Neural cell (in vitro differentiated cells): Measurements from ENCODE around the gene RORC. TPM values are rescaled to one million over a fixed set of nuclear protein-coding genes. Genes with fewer than 3 reads are reported as not detected.

Experiments
- H2AFZ ChIP-seq: fragments of 200-600, 300-800 bp; sonication (generic), shearing (Covaris generic); 2 replicates; pipeline ENCODE4 v1.6.0; 2014; ENCODE audit warnings: low read depth, mild to moderate bottlenecking, antibody characterized with exemption, low read length, moderate library complexity
- H3F3A ChIP-seq: fragments of 200-600 bp; shearing (Covaris generic); 2 replicates; pipeline ENCODE4 v1.6.1; 2016; ENCODE audit warnings: mild to moderate bottlenecking, moderate library complexity, mixed read lengths, antibody characterized with exemption, low read length; ENCODE audit not compliant: insufficient read depth, poor library complexity, severe bottlenecking
- H3K27ac ChIP-seq: fragments of 200-600, 300-800 bp; sonication (generic), shearing (Covaris generic); 2 replicates; pipeline ENCODE4 v1.5.1; 2014; ENCODE audit warnings: mild to moderate bottlenecking, low read length, moderate library complexity
- H3K27me3 ChIP-seq: fragments of 300-800, 200-600 bp; sonication (generic), shearing (Covaris generic); 2 replicates; pipeline ENCODE4 v1.6.0; 2014; ENCODE audit warnings: mild to moderate bottlenecking, low read depth, low read length, moderate library complexity; ENCODE audit not compliant: insufficient read depth
- H3K36me3 ChIP-seq: fragments of 300-800, 200-600 bp; sonication (generic), shearing (Covaris generic); 2 replicates; pipeline ENCODE4 v1.5.1; 2014; ENCODE audit warnings: mild to moderate bottlenecking, antibody characterized with exemption, low read length, moderate library complexity; ENCODE audit not compliant: insufficient read depth
- H3K4me2 ChIP-seq: fragments of 300-800, 200-600 bp; sonication (generic), shearing (Covaris generic); 2 replicates; pipeline ENCODE4 v1.6.0; 2014; ENCODE audit warnings: mild to moderate bottlenecking, low read length
- H3K4me3 ChIP-seq: fragments of 300-800, 200-600 bp; sonication (generic), shearing (Covaris generic); 2 replicates; pipeline ENCODE4 v1.5.1; 2014; ENCODE audit warnings: mild to moderate bottlenecking, low read length, moderate library complexity
- H3K79me2 ChIP-seq: fragments of 200-600 bp; shearing (Covaris generic); replicated peaks from 2 replicates; pipeline ENCODE4 v1.6.0; 2014; ENCODE audit warnings: mild to moderate bottlenecking, low read length, moderate library complexity; ENCODE audit not compliant: insufficient read depth
- H3K9ac ChIP-seq: fragments of 300-800, 200-600 bp; sonication (generic), shearing (Covaris generic); 2 replicates; pipeline ENCODE4 v1.6.1; 2016; ENCODE audit warnings: mild to moderate bottlenecking, low read length, mixed read lengths
- H3K9me2 ChIP-seq: fragments of 200-600 bp; shearing (Covaris generic); 2 replicates; pipeline ENCODE4 v1.6.1; 2016; ENCODE audit warnings: mild to moderate bottlenecking, low read length, mixed read lengths; ENCODE audit not compliant: insufficient read depth
- H3K9me3 ChIP-seq: fragments of 200-600, 300-800 bp; sonication (generic), shearing (Covaris generic); 2 replicates; pipeline ENCODE4 v1.6.1; 2016; ENCODE audit warnings: mild to moderate bottlenecking, mixed run types, low read length, moderate library complexity, mixed read lengths
- H4K20me1 ChIP-seq: fragments of 200-600 bp; shearing (Covaris generic); 2 replicates; pipeline ENCODE4 v1.6.1; 2016; ENCODE audit warnings: mild to moderate bottlenecking, mixed run types; ENCODE audit not compliant: insufficient read depth
- EP300 ChIP-seq: fragments of 450-650 bp; conservative IDR thresholded peaks from 2 replicates; pipeline ENCODE4 v1.6.1; 2014; ENCODE audit warnings: antibody characterized with exemption, mild to moderate bottlenecking, moderate library complexity; ENCODE audit not compliant: poor library complexity, severe bottlenecking
- EZH2 ChIP-seq: fragments of 200-600, 300-800 bp; shearing (Covaris generic), sonication (generic); IDR thresholded peaks from 2 replicates; pipeline ENCODE4 v1.6.1; 2014; ENCODE audit warnings: antibody characterized with exemption, low read length, borderline replicate concordance, mild to moderate bottlenecking; ENCODE audit not compliant: insufficient read depth, poor library complexity, severe bottlenecking
- MXI1 ChIP-seq: fragments of 450-650 bp; conservative IDR thresholded peaks from 2 replicates; pipeline ENCODE4 v1.6.1; 2014; ENCODE audit warnings: antibody characterized with exemption, mild to moderate bottlenecking; ENCODE audit not compliant: poor library complexity, severe bottlenecking
- POLR2AphosphoS5 ChIP-seq: IDR thresholded peaks from 2 replicates; pipeline ENCODE4 v1.6.1; 2012
- RAD21 ChIP-seq: fragments of 450-650 bp; conservative IDR thresholded peaks from 2 replicates; pipeline ENCODE4 v1.6.1; 2014; ENCODE audit warnings: antibody characterized with exemption, mild to moderate bottlenecking, moderate library complexity
- SMC3 ChIP-seq: fragments of 450-650 bp; conservative IDR thresholded peaks from 2 replicates; pipeline ENCODE4 v1.6.1; 2014; ENCODE audit warnings: antibody characterized with exemption, mild to moderate bottlenecking, moderate library complexity; ENCODE audit not compliant: poor library complexity
- TAF1 ChIP-seq: IDR thresholded peaks from 2 replicates; pipeline ENCODE4 v1.6.1; 2012; ENCODE audit warnings: low read depth
- polyA plus RNA-seq: library from polyadenylated mRNA; depleted of rRNA; stranded (reverse); fragments of >200 nt; gene quantifications from 2 replicates; pipeline ENCODE4 v1.2.3, GENCODE V29; 2014
- TF ChIP-seq, protein P1 (sequence below): fragments of 450-650 bp; IDR thresholded peaks from 2 replicates; pipeline ENCODE4 v1.5.1; 2014; ENCODE audit warnings: antibody characterized with exemption, mild to moderate bottlenecking, moderate library complexity; ENCODE audit not compliant: poor library complexity, severe bottlenecking
- TF ChIP-seq, protein P2 (sequence below): IDR thresholded peaks from 2 replicates; pipeline ENCODE4 v1.6.1; 2012; ENCODE audit warnings: borderline replicate concordance

RORC gene
- polyA plus RNA-seq, 1 donor from 2014 or later = 0.45 TPM

DNA sequence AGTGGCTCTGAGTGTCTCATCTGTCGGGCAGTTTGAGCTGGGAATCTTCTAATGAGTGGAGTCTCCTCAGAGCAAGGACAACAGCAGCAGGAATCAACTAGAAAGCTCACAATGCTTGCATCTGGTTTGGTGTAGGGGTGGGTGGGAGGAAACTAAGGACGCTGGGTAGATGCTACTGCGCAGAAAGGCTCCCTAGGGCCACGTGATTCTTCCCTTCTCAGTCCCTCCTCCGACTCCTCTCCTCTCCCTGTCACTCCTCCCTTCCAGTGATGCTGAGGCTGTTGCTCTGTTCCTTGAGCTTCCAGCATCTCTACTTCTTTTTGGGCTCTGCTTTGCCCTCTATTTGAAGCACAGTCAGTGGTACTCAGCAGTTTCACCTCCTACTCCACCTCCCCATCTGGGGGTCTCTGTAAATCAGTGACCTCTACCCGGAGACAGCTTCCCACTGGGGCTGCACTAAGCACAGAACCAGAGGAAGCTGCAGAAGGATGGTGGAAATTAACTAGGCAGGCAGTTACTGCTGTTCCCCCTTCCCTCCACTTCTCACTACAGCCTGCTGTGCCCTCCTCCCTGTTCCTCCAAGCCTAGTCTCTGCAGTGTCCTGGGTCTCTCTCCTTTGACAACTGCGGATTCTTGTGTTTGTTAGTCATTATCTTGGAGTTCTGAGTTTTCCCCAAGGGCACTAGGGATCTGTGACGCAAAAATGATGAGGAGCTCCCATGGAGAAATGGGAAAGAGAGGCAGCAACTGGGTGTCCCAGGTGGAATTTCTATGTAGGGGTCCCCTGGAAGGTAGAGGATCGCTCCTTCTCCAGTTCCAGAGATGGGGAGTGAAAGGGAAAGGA, 32.2 kb downstream of the RORC start:
- no peaks in the 10 kb centered on the region for H3K36me3 ChIP-seq
- no peak overlapping the region for H2AFZ ChIP-seq
- no peaks in the 10 kb centered on the region for H3K9me2 ChIP-seq
- H3K9ac ChIP-seq = peak overlapping the region; percentile 50
- H3K4me3 ChIP-seq = peak overlapping the region; percentile 50
- H3K79me2 ChIP-seq = no peaks in the 10 kb centered on the region
- H4K20me1 ChIP-seq = no peaks in the 10 kb centered on the region
- no peaks in the 10 kb centered on the region for H3F3A ChIP-seq
- H3K9me3 ChIP-seq = no peaks in the 10 kb centered on the region
- TF ChIP-seq TAF1 (no peak), MXI1 (no peak), RAD21 (no peak), POLR2AphosphoS5 (peak; percentile 53), SMC3 (no peak)
- TF ChIP-seq, protein P1, sequence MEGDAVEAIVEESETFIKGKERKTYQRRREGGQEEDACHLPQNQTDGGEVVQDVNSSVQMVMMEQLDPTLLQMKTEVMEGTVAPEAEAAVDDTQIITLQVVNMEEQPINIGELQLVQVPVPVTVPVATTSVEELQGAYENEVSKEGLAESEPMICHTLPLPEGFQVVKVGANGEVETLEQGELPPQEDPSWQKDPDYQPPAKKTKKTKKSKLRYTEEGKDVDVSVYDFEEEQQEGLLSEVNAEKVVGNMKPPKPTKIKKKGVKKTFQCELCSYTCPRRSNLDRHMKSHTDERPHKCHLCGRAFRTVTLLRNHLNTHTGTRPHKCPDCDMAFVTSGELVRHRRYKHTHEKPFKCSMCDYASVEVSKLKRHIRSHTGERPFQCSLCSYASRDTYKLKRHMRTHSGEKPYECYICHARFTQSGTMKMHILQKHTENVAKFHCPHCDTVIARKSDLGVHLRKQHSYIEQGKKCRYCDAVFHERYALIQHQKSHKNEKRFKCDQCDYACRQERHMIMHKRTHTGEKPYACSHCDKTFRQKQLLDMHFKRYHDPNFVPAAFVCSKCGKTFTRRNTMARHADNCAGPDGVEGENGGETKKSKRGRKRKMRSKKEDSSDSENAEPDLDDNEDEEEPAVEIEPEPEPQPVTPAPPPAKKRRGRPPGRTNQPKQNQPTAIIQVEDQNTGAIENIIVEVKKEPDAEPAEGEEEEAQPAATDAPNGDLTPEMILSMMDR = no peak
- H3K27me3 ChIP-seq = no peaks in the 10 kb centered on the region
- H3K27ac ChIP-seq = peak overlapping the region; percentile 61
- no peak overlapping the region for H3K4me2 ChIP-seq

DNA sequence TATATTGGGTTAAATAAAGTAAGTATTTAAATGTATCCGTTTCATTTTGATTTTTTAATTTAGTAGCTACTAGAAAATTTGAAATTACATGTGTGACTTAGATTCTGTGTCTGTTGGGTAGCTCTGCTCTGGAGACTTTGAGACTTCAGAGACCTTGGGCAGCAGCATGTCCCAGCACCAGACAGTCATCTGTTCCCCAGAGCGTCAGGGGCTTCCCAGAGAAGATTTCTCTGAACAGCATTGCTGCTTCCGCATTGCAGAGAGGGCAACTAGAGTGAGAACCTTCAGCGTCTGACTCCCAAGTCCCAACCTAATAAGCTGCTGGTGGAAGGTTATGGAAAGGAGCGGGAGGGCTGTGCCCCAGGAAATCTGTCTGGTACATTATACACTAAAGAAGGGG, 33.0 kb downstream of the RORC start:
- Histone ChIP-seq H3K27ac (peak overlapping the region; percentile 61), H4K20me1 (no peaks in the 10 kb centered on the region), H3K9me3 (no peaks in the 10 kb centered on the region), H3F3A (no peaks in the 10 kb centered on the region), H3K9ac (peak overlapping the region; percentile 42), H3K27me3 (no peaks in the 10 kb centered on the region), H3K79me2 (peaks cover 3% of the 10 kb centered on the region), H3K4me2 (no peak overlapping the region), H2AFZ (no peak overlapping the region), H3K4me3 (peak overlapping the region; percentile 50), H3K36me3 (no peaks in the 10 kb centered on the region), H3K9me2 (no peaks in the 10 kb centered on the region)
- no peak for TF ChIP-seq TAF1

DNA sequence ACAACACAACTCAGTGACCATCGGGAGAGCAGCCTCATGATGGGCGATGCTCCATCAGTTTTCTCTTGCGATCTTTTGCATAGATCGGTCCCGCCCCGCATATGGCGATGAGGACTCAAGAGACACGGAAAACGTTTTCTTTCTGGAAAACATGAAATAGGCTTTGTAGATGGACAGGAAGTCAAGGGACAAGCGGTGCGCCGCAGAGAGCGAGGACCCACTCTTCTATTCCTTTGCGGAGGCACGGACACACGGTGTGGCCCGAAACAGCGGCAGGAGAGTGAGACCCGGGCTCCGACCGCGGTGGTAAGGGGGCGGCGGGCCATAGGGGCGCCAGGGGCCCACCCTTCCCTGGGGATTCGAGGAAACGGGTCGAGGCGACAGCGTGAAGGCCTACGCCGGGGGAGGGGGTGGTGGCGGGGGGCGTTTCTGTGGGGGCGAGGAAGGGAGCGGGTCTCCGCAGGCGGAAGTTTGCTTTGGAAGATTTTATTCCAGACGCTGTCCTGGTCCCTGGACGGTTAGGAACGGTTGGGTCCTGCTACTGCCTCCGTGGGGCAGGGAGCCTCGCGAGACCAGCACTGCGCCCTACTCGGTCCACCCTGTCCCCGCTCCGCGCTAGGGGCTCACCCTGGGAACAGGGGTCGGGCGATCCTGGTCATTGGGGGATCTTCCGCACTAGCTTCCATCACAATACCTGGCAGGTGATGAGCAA, 40.5 kb downstream of the RORC start:
- H3K27ac ChIP-seq = peak overlapping the region; percentile 72
- H2AFZ ChIP-seq = peak overlapping the region; percentile 61
- H3K4me2 ChIP-seq = peak overlapping the region; percentile 47
- H3K4me3 ChIP-seq = peak overlapping the region; percentile 85
- TF ChIP-seq, protein P2, sequence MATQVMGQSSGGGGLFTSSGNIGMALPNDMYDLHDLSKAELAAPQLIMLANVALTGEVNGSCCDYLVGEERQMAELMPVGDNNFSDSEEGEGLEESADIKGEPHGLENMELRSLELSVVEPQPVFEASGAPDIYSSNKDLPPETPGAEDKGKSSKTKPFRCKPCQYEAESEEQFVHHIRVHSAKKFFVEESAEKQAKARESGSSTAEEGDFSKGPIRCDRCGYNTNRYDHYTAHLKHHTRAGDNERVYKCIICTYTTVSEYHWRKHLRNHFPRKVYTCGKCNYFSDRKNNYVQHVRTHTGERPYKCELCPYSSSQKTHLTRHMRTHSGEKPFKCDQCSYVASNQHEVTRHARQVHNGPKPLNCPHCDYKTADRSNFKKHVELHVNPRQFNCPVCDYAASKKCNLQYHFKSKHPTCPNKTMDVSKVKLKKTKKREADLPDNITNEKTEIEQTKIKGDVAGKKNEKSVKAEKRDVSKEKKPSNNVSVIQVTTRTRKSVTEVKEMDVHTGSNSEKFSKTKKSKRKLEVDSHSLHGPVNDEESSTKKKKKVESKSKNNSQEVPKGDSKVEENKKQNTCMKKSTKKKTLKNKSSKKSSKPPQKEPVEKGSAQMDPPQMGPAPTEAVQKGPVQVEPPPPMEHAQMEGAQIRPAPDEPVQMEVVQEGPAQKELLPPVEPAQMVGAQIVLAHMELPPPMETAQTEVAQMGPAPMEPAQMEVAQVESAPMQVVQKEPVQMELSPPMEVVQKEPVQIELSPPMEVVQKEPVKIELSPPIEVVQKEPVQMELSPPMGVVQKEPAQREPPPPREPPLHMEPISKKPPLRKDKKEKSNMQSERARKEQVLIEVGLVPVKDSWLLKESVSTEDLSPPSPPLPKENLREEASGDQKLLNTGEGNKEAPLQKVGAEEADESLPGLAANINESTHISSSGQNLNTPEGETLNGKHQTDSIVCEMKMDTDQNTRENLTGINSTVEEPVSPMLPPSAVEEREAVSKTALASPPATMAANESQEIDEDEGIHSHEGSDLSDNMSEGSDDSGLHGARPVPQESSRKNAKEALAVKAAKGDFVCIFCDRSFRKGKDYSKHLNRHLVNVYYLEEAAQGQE = peak; percentile 37
- TF ChIP-seq EZH2 (no peak), TAF1 (no peak), MXI1 (peak; percentile 36), SMC3 (no peak), RAD21 (no peak), EP300 (no peak), POLR2AphosphoS5 (no peak)
- TF ChIP-seq, protein P1 = no peak
- H3K79me2 ChIP-seq = peaks cover 22% of the 10 kb centered on the region
- no peaks in the 10 kb centered on the region for H3K9me3 ChIP-seq
- no peaks in the 10 kb centered on the region for H4K20me1 ChIP-seq
- no peaks in the 10 kb centered on the region for H3K9me2 ChIP-seq
- no peaks in the 10 kb centered on the region for H3K27me3 ChIP-seq
- H3K36me3 ChIP-seq = no peaks in the 10 kb centered on the region
- peak overlapping the region; percentile 70 for H3K9ac ChIP-seq
- H3F3A ChIP-seq = no peaks in the 10 kb centered on the region
